ENCODE results near the gene CEP20.

The CEP20 gene

DNA sequence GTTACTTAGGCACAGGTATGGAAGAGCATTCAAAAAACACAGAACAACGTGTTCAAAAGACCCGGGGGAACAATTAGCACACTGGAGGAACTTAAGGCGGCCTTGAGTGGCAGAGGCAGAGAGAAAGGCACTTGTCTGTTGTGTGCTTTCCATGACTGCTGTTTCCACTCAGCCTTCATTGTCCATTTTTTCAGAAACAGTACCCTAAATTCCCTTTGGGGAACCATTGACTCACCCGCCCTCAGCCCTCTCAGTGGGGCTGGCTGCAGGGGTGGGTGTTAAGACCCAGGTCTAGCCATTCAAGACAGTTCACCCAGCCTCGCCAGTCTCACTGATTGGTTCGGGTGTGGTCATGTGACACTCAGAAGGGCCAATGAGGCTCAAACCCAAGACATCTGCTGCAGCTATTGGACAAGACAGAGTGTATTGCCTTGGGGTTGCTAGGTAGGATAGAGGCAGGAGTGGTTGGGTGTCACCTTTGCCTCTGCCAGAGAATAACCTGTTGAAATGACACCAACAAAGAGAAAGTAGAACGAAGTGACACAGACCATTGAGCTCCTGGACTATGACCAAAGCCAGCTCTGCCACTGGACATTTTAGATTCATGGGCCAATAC is 19.6 kb upstream of the CEP20 start:
- peak; percentile 13 for DNase-seq (ENCODE audit: low read depth)
- TF ChIP-seq, protein P1, sequence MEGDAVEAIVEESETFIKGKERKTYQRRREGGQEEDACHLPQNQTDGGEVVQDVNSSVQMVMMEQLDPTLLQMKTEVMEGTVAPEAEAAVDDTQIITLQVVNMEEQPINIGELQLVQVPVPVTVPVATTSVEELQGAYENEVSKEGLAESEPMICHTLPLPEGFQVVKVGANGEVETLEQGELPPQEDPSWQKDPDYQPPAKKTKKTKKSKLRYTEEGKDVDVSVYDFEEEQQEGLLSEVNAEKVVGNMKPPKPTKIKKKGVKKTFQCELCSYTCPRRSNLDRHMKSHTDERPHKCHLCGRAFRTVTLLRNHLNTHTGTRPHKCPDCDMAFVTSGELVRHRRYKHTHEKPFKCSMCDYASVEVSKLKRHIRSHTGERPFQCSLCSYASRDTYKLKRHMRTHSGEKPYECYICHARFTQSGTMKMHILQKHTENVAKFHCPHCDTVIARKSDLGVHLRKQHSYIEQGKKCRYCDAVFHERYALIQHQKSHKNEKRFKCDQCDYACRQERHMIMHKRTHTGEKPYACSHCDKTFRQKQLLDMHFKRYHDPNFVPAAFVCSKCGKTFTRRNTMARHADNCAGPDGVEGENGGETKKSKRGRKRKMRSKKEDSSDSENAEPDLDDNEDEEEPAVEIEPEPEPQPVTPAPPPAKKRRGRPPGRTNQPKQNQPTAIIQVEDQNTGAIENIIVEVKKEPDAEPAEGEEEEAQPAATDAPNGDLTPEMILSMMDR (conservative IDR thresholded peaks at IDR 0.05; ENCODE audit: low read length) = no peak
- no peak overlapping the region for H3K4me3 ChIP-seq (ENCODE audit: low read length)

DNA sequence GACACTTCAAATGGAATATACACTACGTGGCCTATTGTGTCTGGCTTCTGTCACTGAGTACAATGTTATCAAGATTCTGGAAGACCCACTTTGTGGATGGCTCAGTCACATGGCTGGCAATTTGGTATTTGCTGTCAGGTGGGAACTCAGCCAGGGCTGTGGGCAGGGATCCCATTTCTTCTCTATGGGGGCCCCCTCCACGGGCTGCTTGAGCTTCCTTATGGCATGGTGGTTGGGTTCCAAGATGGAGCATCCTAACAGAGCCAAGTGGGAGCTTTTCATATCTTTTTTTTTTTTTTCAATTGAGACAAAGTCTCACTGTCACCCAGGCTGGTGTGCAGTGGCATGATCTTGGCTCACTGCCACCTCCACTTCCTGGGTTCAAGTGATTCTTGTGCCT is 18.0 kb upstream of the CEP20 start:
- TF ChIP-seq, protein P1 (conservative IDR thresholded peaks at IDR 0.05; ENCODE audit: low read length) = no peak
- H3K4me3 ChIP-seq (ENCODE audit: low read length) = no peak overlapping the region
- no peak for DNase-seq (ENCODE audit: low read depth)

DNA sequence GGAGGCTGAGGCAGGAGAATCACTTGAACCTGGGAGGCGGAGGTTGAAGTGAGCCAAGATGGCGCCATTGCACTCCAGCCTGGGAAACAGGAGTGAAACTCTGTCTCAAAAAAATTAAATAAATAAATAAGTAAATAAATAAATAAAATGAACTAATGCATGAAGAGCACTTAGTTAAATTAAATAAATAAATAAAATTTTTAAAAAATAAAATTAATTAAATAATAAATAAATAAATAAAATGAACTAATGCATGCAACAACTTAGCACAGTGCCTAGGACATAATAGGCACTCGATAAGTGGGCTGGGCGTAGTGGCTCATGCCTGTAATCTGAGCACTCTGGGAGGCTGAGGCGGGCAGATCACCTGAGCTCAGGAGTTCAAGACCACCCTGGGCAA is 15.6 kb upstream of the CEP20 start:
- DNase-seq (ENCODE audit: low read depth) = no peak
- TF ChIP-seq, protein P1 (conservative IDR thresholded peaks at IDR 0.05; ENCODE audit: low read length) = no peak
- H3K4me3 ChIP-seq (ENCODE audit: low read length) = no peak overlapping the region

DNA sequence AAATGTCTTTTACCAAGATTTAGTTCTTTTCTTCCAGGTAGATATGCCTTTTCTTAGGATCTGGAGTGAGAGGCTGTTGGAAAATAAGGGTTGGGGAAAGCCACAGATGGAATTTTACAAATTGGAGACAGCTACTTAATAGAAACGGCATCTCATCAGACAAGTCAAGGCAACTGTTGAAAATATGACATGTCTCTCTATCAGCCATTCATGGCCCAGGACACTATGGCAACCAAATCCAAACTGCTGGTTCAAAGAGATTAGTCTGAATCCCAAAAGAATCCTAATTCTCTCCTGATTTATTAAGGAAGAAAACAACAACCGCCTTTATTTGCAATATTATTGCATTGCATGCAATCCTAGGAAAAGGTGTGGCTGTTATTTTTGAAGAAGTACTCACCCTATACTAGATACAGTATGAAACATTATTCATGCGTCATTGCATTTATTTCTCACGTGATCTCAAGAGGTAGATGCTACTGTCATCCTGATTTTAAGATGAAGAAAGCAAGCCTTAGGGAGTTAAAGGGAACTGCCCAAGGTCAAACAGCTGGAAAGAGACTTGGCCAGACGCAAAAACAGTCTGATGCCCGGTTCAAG is 12.6 kb upstream of the CEP20 start:
- TF ChIP-seq, protein P1 (conservative IDR thresholded peaks at IDR 0.05; ENCODE audit: low read length) = no peak
- no peak for DNase-seq (ENCODE audit: low read depth)
- no peak overlapping the region for H3K4me3 ChIP-seq (ENCODE audit: low read length)

DNA sequence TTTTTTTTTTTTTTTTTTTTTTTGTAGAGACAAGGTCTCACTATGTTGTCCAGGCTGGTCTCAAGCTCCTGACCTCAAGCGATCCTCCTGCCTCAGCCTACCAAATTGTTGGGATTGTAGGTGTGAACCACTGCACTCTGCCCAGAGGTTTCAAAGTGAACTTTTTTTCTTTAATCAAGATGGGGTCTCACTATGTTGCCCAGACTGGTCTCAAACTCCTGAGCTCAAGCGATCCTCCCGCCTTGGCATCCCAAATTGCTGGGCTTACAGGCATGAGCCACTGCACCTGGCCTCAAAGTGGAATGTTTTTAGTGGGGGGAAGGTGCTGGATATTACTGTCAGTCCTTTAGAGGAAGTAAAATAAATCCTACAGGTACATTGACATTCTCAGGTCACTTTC is 12.0 kb upstream of the CEP20 start:
- TF ChIP-seq, protein P1 (conservative IDR thresholded peaks at IDR 0.05; ENCODE audit: low read length) = no peak
- no peak overlapping the region for H3K4me3 ChIP-seq (ENCODE audit: low read length)
- DNase-seq (ENCODE audit: low read depth) = no peak

DNA sequence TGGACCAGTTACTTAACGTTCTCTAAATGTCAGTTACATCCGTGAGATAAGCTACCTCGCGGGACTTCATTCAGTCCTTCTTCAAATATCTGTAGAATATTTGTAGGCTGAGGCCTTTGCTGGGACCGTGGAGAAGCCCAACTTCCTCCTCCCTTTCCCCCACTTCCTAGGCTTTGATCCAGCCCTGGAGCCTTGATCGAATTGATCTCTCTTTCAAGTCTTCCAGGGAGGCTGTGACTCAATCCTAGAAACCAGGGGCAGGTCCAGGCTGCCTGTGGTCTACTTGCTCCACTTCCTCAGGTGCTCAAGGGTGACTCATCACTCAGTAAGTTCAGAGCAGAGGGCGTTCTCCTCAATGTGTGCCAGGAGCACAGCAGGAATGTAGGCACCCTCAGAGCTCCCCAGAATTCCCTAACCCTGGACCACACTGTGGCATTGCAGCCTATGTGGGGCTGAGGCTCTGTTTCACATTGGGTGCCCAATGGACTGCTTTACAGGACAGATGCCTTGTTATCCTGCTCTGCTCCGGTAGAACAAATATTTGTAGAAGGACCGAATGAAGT is 11.2 kb upstream of the CEP20 start:
- TF ChIP-seq, protein P1 (conservative IDR thresholded peaks at IDR 0.05; ENCODE audit: low read length) = no peak

DNA sequence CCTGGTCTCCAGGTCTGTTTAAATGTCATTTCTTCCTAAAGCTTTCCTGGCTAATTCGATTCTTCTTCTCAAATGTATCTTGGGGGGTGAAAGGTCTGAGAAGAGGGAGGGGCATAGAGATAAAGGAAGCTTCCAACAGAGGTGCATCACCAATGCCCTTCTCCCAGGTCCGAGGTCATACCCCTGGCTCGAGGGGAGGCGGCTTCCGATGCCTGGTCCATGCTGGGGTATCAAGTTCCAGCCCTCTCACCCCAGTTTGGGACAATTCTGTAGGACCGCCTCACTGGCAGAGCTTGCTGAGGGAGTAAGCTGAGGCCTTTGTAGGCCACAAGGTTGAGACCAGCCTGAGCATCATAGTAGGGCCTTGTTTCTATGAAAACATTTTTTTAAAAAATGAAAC is 10.3 kb upstream of the CEP20 start:
- no peak overlapping the region for H3K4me3 ChIP-seq (ENCODE audit: low read length)
- TF ChIP-seq, protein P1 (conservative IDR thresholded peaks at IDR 0.05; ENCODE audit: low read length) = no peak
- DNase-seq (ENCODE audit: low read depth) = no peak

More for the DNA sequence above, 11.2 kb upstream of the CEP20 start:
- H3K4me3 ChIP-seq (ENCODE audit: low read length) = no peak overlapping the region
- peak; percentile 84 for DNase-seq (ENCODE audit: low read depth)
